Kidney (tissue), 14 donors: ENCODE measurements around the gene RCAN1. TPM values are rescaled to one million over a fixed set of nuclear protein-coding genes. Genes with fewer than 3 reads are reported as not detected.

Experiments
- DNase-seq, 5 donors: peaks; one replicate each; pipeline ENCODE4 v3.0.0-alpha.2; 2013 to 2020
- FAIRE-seq: peaks from 2 replicates; lab custom pipeline; 2012; peaks lifted over from hg19 to GRCh38; lab: Jason Lieb, UNC
- H3K27ac ChIP-seq, 2 donors: one replicate each; pipeline ENCODE4 v1.7.0; 2013; ENCODE audit warnings: low read depth in 2 of 2, low read length in 2 of 2, inconsistent platforms in 1 of 2
- H3K27me3 ChIP-seq: one replicate; pipeline ENCODE4 v1.7.1; 2013; ENCODE audit warnings: low read length, inconsistent platforms; ENCODE audit not compliant: control insufficient read depth, insufficient read depth
- H3K36me3 ChIP-seq, 3 donors: one replicate each; pipeline versions ENCODE4 v1.7.0 to v1.7.1; 2013; ENCODE audit warnings: low read length in 3 of 3, control low read depth in 1 of 3, inconsistent platforms in 1 of 3; ENCODE audit not compliant: insufficient read depth in 3 of 3, control insufficient read depth in 2 of 3
- H3K4me1 ChIP-seq, 3 donors: one replicate each; pipeline versions ENCODE4 v1.7.0 to v1.7.1; 2013; ENCODE audit warnings: low read length in 3 of 3, inconsistent platforms in 1 of 3, low read depth in 1 of 3; ENCODE audit not compliant: control insufficient read depth in 2 of 3, insufficient read depth in 2 of 3
- H3K4me3 ChIP-seq, 3 donors: one replicate each; pipeline versions ENCODE4 v1.7.0 to v1.8.1; 2013; ENCODE audit warnings: low read length in 3 of 3, control low read depth in 1 of 3, inconsistent platforms in 1 of 3
- H3K9ac ChIP-seq, 3 donors: one replicate each; pipeline versions ENCODE4 v1.7.0 to v1.7.1; 2013; ENCODE audit warnings: low read length in 3 of 3, control low read depth in 1 of 3, inconsistent platforms in 1 of 3
- H3K9me3 ChIP-seq, 3 donors: one replicate each; pipeline versions ENCODE4 v1.7.0 to v1.7.1; 2013; ENCODE audit warnings: low read length in 3 of 3, control low read depth in 1 of 3, inconsistent platforms in 1 of 3; ENCODE audit not compliant: control insufficient read depth in 2 of 3, insufficient read depth in 1 of 3
- intact Hi-C: fragments of 100-400 bp; cut with DNase I; formaldehyde crosslinking; loops from one replicate; pipeline ENCODE4 v1.11.1; 2022
- polyA plus RNA-seq: library from polyadenylated mRNA; stranded (reverse); fragments of 350-450 nt; fragmentation: Illumina TruSeq; extraction: RNeasy Lipid Tissue Mini Kit (QIAGEN cat#74804); gene quantifications from one replicate; pipeline ENCODE4 v1.2.3, GENCODE V29; 2014; ENCODE audit warnings: low read depth, low replicate concordance; ENCODE audit not compliant: insufficient read depth
- total RNA-seq: library from RNA; stranded (reverse); fragmentation: NEBNext Ultra II Directional; extraction: Animal tissue kit (Norgen Biotek cat#: 25700); gene quantifications from one replicate; pipeline ENCODE4 v1.2.1, GENCODE V29; 2021
- TF ChIP-seq, protein P1 (sequence below): IDR thresholded peaks from 3 replicates; pipeline ENCODE4 v1.5.1; 2012; ENCODE audit warnings: mild to moderate bottlenecking, moderate library complexity, borderline replicate concordance; ENCODE audit not compliant: insufficient read depth; ENCODE audit errors: extremely low read depth
- donor health status: control.
- donor health status: control.
- donor health status: control.
- donor health status: control.
- donor health status: control.
- donor health status: DM: yes; HTN: yes; CAD: no.
- donor health status: Normal renal cell carcinoma (clear cell type).

RCAN1 gene
- total and polyA plus RNA-seq, 2 donors from 2014 or later: 31.3 to 55.3 TPM

DNA sequence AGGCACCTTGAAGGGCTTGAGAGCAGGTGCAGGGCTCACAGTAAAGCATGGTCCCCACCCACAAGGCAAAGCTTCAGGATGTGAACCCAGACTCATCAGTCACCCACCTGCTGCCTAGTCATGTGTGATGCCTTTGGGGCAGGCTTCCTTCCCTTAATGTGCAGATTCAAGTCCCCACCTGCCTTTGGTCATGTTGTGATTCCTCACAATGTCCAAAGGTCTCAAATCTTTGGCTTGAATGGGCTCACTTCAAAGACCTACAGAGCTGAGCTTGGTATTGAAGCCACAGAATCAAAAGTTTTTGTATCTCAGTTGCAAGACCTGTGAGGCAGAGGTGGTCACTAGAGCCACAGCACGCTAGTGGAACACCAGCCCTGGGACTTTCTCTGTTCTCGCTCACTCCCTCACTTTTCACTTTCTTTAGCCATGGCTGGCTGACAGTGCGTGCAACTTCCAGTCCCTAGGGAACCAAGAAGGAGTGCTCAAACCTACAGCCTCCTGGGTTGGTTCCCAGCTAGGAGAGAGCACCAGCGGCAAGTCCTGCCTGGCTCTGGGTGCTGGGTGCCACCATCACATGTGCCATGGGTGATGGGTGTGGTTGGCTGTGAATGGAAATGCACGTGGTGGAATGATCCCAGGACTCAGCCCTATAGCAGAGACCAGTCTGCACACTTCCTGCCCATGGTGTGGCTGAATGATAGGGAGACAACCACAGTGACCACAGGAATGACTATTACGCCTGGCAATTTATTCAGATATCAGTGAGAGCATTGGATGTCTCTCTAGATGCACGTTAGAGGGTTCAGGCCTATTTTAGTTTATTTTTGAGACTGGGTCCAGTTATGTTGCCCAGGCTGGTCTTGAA is 27.5 kb upstream of the RCAN1 start:
- Histone ChIP-seq H3K36me3 (no peaks in the 10 kb centered on the region), H3K9me3 (no peaks in the 10 kb centered on the region), H3K4me1 (no peaks in the 10 kb centered on the region), H3K27ac (no peak overlapping the region), H3K4me3 (no peak overlapping the region), H3K9ac (no peak overlapping the region), H3K27me3 (no peaks in the 10 kb centered on the region)
- FAIRE-seq (no peak), DNase-seq (no peak)
- intact Hi-C loops: no loop called here
- TF ChIP-seq, protein P1, sequence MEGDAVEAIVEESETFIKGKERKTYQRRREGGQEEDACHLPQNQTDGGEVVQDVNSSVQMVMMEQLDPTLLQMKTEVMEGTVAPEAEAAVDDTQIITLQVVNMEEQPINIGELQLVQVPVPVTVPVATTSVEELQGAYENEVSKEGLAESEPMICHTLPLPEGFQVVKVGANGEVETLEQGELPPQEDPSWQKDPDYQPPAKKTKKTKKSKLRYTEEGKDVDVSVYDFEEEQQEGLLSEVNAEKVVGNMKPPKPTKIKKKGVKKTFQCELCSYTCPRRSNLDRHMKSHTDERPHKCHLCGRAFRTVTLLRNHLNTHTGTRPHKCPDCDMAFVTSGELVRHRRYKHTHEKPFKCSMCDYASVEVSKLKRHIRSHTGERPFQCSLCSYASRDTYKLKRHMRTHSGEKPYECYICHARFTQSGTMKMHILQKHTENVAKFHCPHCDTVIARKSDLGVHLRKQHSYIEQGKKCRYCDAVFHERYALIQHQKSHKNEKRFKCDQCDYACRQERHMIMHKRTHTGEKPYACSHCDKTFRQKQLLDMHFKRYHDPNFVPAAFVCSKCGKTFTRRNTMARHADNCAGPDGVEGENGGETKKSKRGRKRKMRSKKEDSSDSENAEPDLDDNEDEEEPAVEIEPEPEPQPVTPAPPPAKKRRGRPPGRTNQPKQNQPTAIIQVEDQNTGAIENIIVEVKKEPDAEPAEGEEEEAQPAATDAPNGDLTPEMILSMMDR: no peak

DNA sequence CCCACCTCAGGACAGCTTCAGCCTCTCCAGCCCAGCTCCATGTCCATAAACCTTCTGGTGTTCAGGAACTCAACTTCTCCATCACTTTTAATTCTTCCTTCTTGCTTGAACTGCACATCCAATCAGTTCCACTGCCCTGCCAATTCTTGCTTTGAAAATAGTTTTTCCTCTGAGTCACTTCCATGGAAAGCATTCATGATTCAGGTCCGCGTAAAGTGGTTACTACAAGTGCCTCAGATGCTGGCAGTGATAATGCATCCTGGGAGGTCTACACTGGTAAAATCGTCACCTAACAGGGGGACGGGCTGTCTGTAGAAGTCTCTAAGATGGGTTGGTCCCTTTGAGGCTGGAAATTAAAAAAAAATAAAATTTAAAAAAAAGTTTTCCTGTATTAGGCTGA is 25.9 kb upstream of the RCAN1 start:
- H3K27me3 ChIP-seq: no peaks in the 10 kb centered on the region
- FAIRE-seq (no peak), DNase-seq (no peak)
- TF ChIP-seq, protein P1: no peak
- no peaks in the 10 kb centered on the region for H3K36me3 ChIP-seq
- H3K9ac ChIP-seq: no peak overlapping the region
- no peaks in the 10 kb centered on the region for H3K4me1 ChIP-seq
- no peak overlapping the region for H3K27ac ChIP-seq
- H3K9me3 ChIP-seq: no peaks in the 10 kb centered on the region
- intact Hi-C loops: no loop called here
- no peak overlapping the region for H3K4me3 ChIP-seq

DNA sequence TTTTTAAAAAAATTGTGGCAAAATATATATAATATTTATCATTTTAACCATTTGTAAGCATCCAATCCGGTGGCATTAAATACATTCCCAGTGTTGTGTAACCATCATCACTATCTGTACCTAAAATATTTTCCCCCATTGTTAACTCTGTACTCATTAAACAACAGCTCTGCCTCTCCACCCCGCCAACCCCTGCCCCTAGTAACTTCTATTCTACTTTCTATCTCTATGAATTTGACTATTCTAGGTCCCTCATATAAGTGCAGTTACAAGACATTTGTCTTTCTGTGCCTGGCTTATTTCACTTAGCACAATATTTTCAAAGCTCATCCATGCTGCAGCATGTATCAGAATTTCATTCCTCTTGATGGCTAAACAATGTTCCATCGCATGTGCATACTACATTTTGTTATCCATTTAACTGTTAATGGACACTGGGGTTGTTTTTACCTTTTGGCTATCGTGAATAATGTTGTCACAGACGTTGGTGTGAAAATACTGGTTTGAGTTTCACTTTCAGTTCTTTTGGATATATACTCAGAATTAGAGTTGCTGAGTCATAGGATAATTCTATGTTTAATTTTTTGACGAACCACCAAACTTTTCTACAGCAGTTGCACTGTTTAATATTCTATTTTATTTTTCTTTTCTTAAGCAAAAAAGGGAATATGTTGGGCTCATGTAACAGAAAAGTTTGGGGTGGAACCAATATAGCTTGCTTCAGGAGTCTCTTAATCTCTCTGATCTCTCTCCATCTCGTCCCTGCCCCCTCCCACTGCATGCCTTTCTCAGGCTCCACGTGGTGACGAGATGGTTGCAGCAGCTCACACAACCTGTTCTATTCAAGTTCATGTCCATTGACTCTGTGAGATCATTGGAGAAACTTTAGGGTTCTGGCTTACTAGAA is 25.2 kb upstream of the RCAN1 start:
- Histone ChIP-seq H3K4me1 (no peaks in the 10 kb centered on the region), H3K9me3 (no peaks in the 10 kb centered on the region), H3K27me3 (no peaks in the 10 kb centered on the region), H3K36me3 (no peaks in the 10 kb centered on the region), H3K9ac (no peak overlapping the region), H3K27ac (no peak overlapping the region), H3K4me3 (no peak overlapping the region)
- FAIRE-seq (no peak), DNase-seq (no peak)
- TF ChIP-seq, protein P1: no peak
- intact Hi-C loops: no loop called here
